Ovary (tissue), 9 donors: ENCODE measurements around the gene SCN5A. TPM values are rescaled to one million over a fixed set of nuclear protein-coding genes. Genes with fewer than 3 reads are reported as not detected.

Source experiments
- DNase-seq, 5 donors: peaks; one replicate each; pipeline ENCODE4 v3.0.0-alpha.2; 2019 to 2020
- H3K27ac ChIP-seq, 2 donors: fragments of 200-600 bp; one replicate each; pipeline versions ENCODE4 v1.5.1 to v1.8.0; 2019 to 2022
- H3K27me3 ChIP-seq: fragments of 200-600 bp; one replicate; pipeline ENCODE4 v1.8.0; 2022
- H3K36me3 ChIP-seq: fragments of 200-600 bp; sonication (generic); one replicate; pipeline ENCODE4 v1.5.1; 2019
- H3K4me1 ChIP-seq: one replicate; pipeline ENCODE4 v1.8.1; 2013; ENCODE audit warnings: mild to moderate bottlenecking, moderate library complexity; ENCODE audit not compliant: insufficient read depth
- H3K4me3 ChIP-seq: fragments of 200-600 bp; sonication (generic); one replicate; pipeline ENCODE4 v1.5.1; 2017
- H3K9me3 ChIP-seq, 2 donors: fragments of 200-600 bp in 1 of 2; sonication (generic) in 1 of 2; one replicate each; pipeline versions ENCODE4 v1.5.1 to v1.8.1; 2013 to 2019; ENCODE audit warnings: mild to moderate bottlenecking in 1 of 2, moderate library complexity in 1 of 2
- CTCF ChIP-seq, 3 donors: fragments of 450-650 bp in 2 of 3; fragments of 200-600 bp in 1 of 3; IDR thresholded peaks; one replicate each; pipeline versions ENCODE4 v1.5.1 to v1.8.0; 2016 to 2022; ENCODE audit warnings: antibody characterized with exemption in 3 of 3, mild to moderate bottlenecking in 1 of 3
- EP300 ChIP-seq: sonication (generic); formaldehyde crosslinking; IDR thresholded peaks from one replicate; pipeline ENCODE4 v1.6.1; 2017; ENCODE audit warnings: antibody characterized with exemption
- POLR2A ChIP-seq: fragments of 450-650 bp; IDR thresholded peaks from one replicate; pipeline ENCODE4 v1.6.1; 2017; ENCODE audit warnings: antibody characterized with exemption, mild to moderate bottlenecking, moderate library complexity
- WGBS, 3 donors: extraction: QIAGEN DNeasy Blood & Tissue Kit in 1 of 3; methylation state at CpG; one replicate each; pipeline versions ENCODE4 v1.1.5 to v1.1.7; 2013 to 2017; 5-methylcytosine and 5-hydroxymethylcytosine counted together
- intact Hi-C, 4 donors: fragments of 100-400 bp; cut with DNase I; formaldehyde crosslinking; loops; one replicate each; pipeline versions ENCODE4 v1.11.0 to v1.15.1; 2022 to 2023
- polyA plus RNA-seq, 2 donors: library from polyadenylated mRNA; stranded (reverse); fragments of 200-250 nt in 1 of 2; fragments of 350-450 nt in 1 of 2; fragmentation: Illumina TruSeq in 1 of 2; extraction: RNeasy Lipid Tissue Mini Kit (QIAGEN cat#74804) in 1 of 2; gene quantifications; one replicate each; pipeline ENCODE4 v1.2.3, GENCODE V29; 2013 to 2014
- total RNA-seq, 7 donors: library from RNA; depleted of rRNA in 2 of 7; stranded (reverse); fragments of >200 nt in 2 of 7; fragmentation: NEBNext Ultra II Directional in 3 of 7; extraction: Animal tissue kit (Norgen Biotek cat#: 25700) in 3 of 7; gene quantifications; one replicate each; pipeline versions ENCODE4 v1.1.0 to v1.2.4, GENCODE V29; 2016 to 2023
- donor health status: DM: no; HTN: no; CAD: no; lungs with moderate emphysema.
- donor health status: DM: no; HTN: no; CAD: no.
- donor health status: Bipolar disorder and iron deficiency.
- donor health status: DM: yes; HTN: yes; CAD: no.
- donor health status: DM: no; HTN: no; CAD: no.
- donor health status: DM: yes; HTN: yes; CAD: no.

Gene SCN5A
- total and polyA plus RNA-seq, 9 donors = 0.67 to 4.7 (median 2.1) TPM

- intact Hi-C loops = no loop called here
- H3K4me1 ChIP-seq = no peaks in the 10 kb centered on the region
- DNase-seq = no peak
- no peak overlapping the region for H3K27ac ChIP-seq
- TF ChIP-seq CTCF (IDR thresholded peaks at IDR 0.05) (no peak), EP300 (no peak), POLR2A (no peak)
- H3K9me3 ChIP-seq = no peaks in the 10 kb centered on the region
- no peaks in the 10 kb centered on the region for H3K27me3 ChIP-seq
- no peak overlapping the region for H3K4me3 ChIP-seq
- 80 to 84% (median 82%) methylated on average over 5 of the region's 5 CpGs for WGBS, 3 donors
- no peaks in the 10 kb centered on the region for H3K36me3 ChIP-seq
Measured at GRCh38 chr3:38617586-38617985, 31.9 kb downstream of the SCN5A start.

GRCh38 chr3:38617137-38617536 is 32.4 kb downstream of the SCN5A start:
- H3K27ac ChIP-seq = no peak overlapping the region
- H3K27me3 ChIP-seq = no peaks in the 10 kb centered on the region
- no peaks in the 10 kb centered on the region for H3K36me3 ChIP-seq
- H3K9me3 ChIP-seq = no peaks in the 10 kb centered on the region
- no peak for DNase-seq
- WGBS, 3 donors = 80 to 85% (median 84%) methylated on average over 5 of the region's 5 CpGs
- H3K4me1 ChIP-seq = no peaks in the 10 kb centered on the region
- TF ChIP-seq CTCF (IDR thresholded peaks at IDR 0.05) (no peak), EP300 (no peak), POLR2A (no peak)
- no peak overlapping the region for H3K4me3 ChIP-seq
- intact Hi-C loops = no loop called here

GRCh38 chr3:38616658-38617057 is 32.8 kb downstream of the SCN5A start:
- TF ChIP-seq EP300 = no peak
- no peak for TF ChIP-seq CTCF (IDR thresholded peaks at IDR 0.05)
- TF ChIP-seq POLR2A = no peak
- 44 to 64% (median 45%) methylated on average over 2 of the region's 2 CpGs for WGBS, 3 donors
- Histone ChIP-seq H3K4me1 (no peaks in the 10 kb centered on the region), H3K27me3 (no peaks in the 10 kb centered on the region), H3K9me3 (no peaks in the 10 kb centered on the region), H3K4me3 (no peak overlapping the region), H3K27ac (no peak overlapping the region), H3K36me3 (no peaks in the 10 kb centered on the region)
- intact Hi-C loops = no loop called here
- DNase-seq = no peak

GRCh38 chr3:38616111-38616510 is 33.4 kb downstream of the SCN5A start:
- intact Hi-C loops = no loop called here
- 33 to 77% (median 60%) methylated on average over 1 of the region's 1 CpG for WGBS, 3 donors
- no peak for TF ChIP-seq CTCF (IDR thresholded peaks at IDR 0.05)
- TF ChIP-seq EP300 = no peak
- no peak for TF ChIP-seq POLR2A
- Histone ChIP-seq H3K27ac (no peak overlapping the region), H3K4me1 (no peaks in the 10 kb centered on the region), H3K27me3 (no peaks in the 10 kb centered on the region), H3K36me3 (no peaks in the 10 kb centered on the region), H3K9me3 (no peaks in the 10 kb centered on the region), H3K4me3 (no peak overlapping the region)
- DNase-seq = peak in 1 of 5 donors; percentile 13
